ES-I3 (cell line): ENCODE measurements around the gene SLC25A30.
A peak's percentile ranks its signal among the peaks of the same experiment; 100 is the strongest.

ENCODE experiments used
- H3K36me3 ChIP-seq: 2 replicates; pipeline ENCODE4 v1.6.1; 2013; ENCODE audit warnings: mild to moderate bottlenecking, low read length, control low read depth, moderate library complexity; ENCODE audit not compliant: insufficient read depth
- H3K4me1 ChIP-seq: 2 replicates; pipeline ENCODE4 v1.6.1; 2013; ENCODE audit warnings: mild to moderate bottlenecking, control low read depth, low read length; ENCODE audit not compliant: insufficient read depth
- H3K9ac ChIP-seq: 2 replicates; pipeline ENCODE4 v1.6.1; 2013; ENCODE audit warnings: low read depth, mild to moderate bottlenecking, low read length, moderate library complexity
- H3K9me3 ChIP-seq: 2 replicates; pipeline ENCODE4 v1.6.1; 2013; ENCODE audit warnings: mild to moderate bottlenecking, low read length, moderate library complexity; ENCODE audit not compliant: control insufficient read depth, insufficient read depth

The SLC25A30 gene

GRCh38 chr13:45372189-45373161, 45.7 kb downstream of the SLC25A30 start:
- H3K9me3 ChIP-seq, result no peaks in the 10 kb centered on the region
- no peaks in the 10 kb centered on the region for H3K36me3 ChIP-seq
- peaks cover 13% of the 10 kb centered on the region for H3K4me1 ChIP-seq
- H3K9ac ChIP-seq, result no peak overlapping the region

GRCh38 chr13:45370922-45371406, 47.2 kb downstream of the SLC25A30 start:
- no peaks in the 10 kb centered on the region for H3K9me3 ChIP-seq
- no peak overlapping the region for H3K9ac ChIP-seq

GRCh38 chr13:45369116-45369515, 49.1 kb downstream of the SLC25A30 start:
- Histone ChIP-seq H3K9me3 (no peaks in the 10 kb centered on the region), H3K36me3 (no peaks in the 10 kb centered on the region), H3K9ac (no peak overlapping the region), H3K4me1 (peaks cover 19% of the 10 kb centered on the region)

More at GRCh38 chr13:45370922-45371406, 47.2 kb downstream of the SLC25A30 start:
- H3K36me3 ChIP-seq, result no peaks in the 10 kb centered on the region
- H3K4me1 ChIP-seq, result peaks cover 14% of the 10 kb centered on the region

GRCh38 chr13:45368571-45368970, 49.6 kb downstream of the SLC25A30 start:
- Histone ChIP-seq H3K9me3 (no peaks in the 10 kb centered on the region), H3K4me1 (peaks cover 19% of the 10 kb centered on the region), H3K36me3 (no peaks in the 10 kb centered on the region), H3K9ac (no peak overlapping the region)

- peaks cover 19% of the 10 kb centered on the region for H3K4me1 ChIP-seq
- no peaks in the 10 kb centered on the region for H3K9me3 ChIP-seq
- H3K9ac ChIP-seq, result no peak overlapping the region
- H3K36me3 ChIP-seq, result no peaks in the 10 kb centered on the region
Measured at GRCh38 chr13:45368005-45368404, 50.2 kb downstream of the SLC25A30 start.

GRCh38 chr13:45367358-45367757, 50.8 kb downstream of the SLC25A30 start:
- no peaks in the 10 kb centered on the region for H3K9me3 ChIP-seq
- H3K4me1 ChIP-seq, result peaks cover 16% of the 10 kb centered on the region
- H3K36me3 ChIP-seq, result no peaks in the 10 kb centered on the region
- H3K9ac ChIP-seq, result no peak overlapping the region

- H3K9ac ChIP-seq, result no peak overlapping the region
- no peaks in the 10 kb centered on the region for H3K9me3 ChIP-seq
- H3K36me3 ChIP-seq, result no peaks in the 10 kb centered on the region
- peaks cover 16% of the 10 kb centered on the region for H3K4me1 ChIP-seq
Measured at GRCh38 chr13:45365558-45365885, 52.7 kb downstream of the SLC25A30 start.

GRCh38 chr13:45364876-45365557, 53.2 kb downstream of the SLC25A30 start:
- H3K36me3 ChIP-seq, result no peaks in the 10 kb centered on the region
- H3K9ac ChIP-seq, result no peak overlapping the region
- peaks cover 16% of the 10 kb centered on the region for H3K4me1 ChIP-seq
- H3K9me3 ChIP-seq, result no peaks in the 10 kb centered on the region

GRCh38 chr13:45362939-45363338, 55.2 kb downstream of the SLC25A30 start:
- Histone ChIP-seq H3K36me3 (no peaks in the 10 kb centered on the region), H3K4me1 (peaks cover 9% of the 10 kb centered on the region; the same call in 1 of the 2 replicates), H3K9me3 (no peaks in the 10 kb centered on the region), H3K9ac (no peak overlapping the region)

GRCh38 chr13:45361596-45362206, 56.5 kb downstream of the SLC25A30 start:
- Histone ChIP-seq H3K9ac (peak overlapping the region; percentile 30; the same call in 1 of the 2 replicates), H3K4me1 (peaks cover 5% of the 10 kb centered on the region; the same call in 1 of the 2 replicates), H3K36me3 (no peaks in the 10 kb centered on the region), H3K9me3 (no peaks in the 10 kb centered on the region)

GRCh38 chr13:45356966-45357672, 61.1 kb downstream of the SLC25A30 start:
- Histone ChIP-seq H3K9ac (no peak overlapping the region), H3K36me3 (no peaks in the 10 kb centered on the region), H3K4me1 (no peaks in the 10 kb centered on the region), H3K9me3 (no peaks in the 10 kb centered on the region)

- no peaks in the 10 kb centered on the region for H3K4me1 ChIP-seq
- H3K9me3 ChIP-seq, result no peaks in the 10 kb centered on the region
- H3K36me3 ChIP-seq, result no peaks in the 10 kb centered on the region
- H3K9ac ChIP-seq, result no peak overlapping the region
Measured at GRCh38 chr13:45353895-45354294, 64.3 kb downstream of the SLC25A30 start.

GRCh38 chr13:45352031-45352430, 66.1 kb downstream of the SLC25A30 start:
- H3K36me3 ChIP-seq, result no peaks in the 10 kb centered on the region
- H3K9ac ChIP-seq, result no peak overlapping the region
- no peaks in the 10 kb centered on the region for H3K4me1 ChIP-seq
- H3K9me3 ChIP-seq, result no peaks in the 10 kb centered on the region

- no peaks in the 10 kb centered on the region for H3K4me1 ChIP-seq
- H3K36me3 ChIP-seq, result no peaks in the 10 kb centered on the region
- no peaks in the 10 kb centered on the region for H3K9me3 ChIP-seq
- no peak overlapping the region for H3K9ac ChIP-seq
Measured at GRCh38 chr13:45350152-45350551, 68.0 kb downstream of the SLC25A30 start.
